PC-9 (cell line): Measurements from ENCODE around the gene SPTBN5.

Experiments used
- CTCF ChIP-seq: fragments of 200-600 bp; sonication (generic); conservative IDR thresholded peaks from 2 replicates; pipeline ENCODE4 v1.6.1; 2017; ENCODE audit warnings: mixed run types, antibody characterized with exemption, mild to moderate bottlenecking, moderate library complexity
- EZH2 ChIP-seq: fragments of 200-600 bp; sonication (generic); IDR thresholded peaks from 2 replicates; pipeline ENCODE4 v1.8.0; 2017; ENCODE audit warnings: antibody characterized with exemption, low read depth

DNA sequence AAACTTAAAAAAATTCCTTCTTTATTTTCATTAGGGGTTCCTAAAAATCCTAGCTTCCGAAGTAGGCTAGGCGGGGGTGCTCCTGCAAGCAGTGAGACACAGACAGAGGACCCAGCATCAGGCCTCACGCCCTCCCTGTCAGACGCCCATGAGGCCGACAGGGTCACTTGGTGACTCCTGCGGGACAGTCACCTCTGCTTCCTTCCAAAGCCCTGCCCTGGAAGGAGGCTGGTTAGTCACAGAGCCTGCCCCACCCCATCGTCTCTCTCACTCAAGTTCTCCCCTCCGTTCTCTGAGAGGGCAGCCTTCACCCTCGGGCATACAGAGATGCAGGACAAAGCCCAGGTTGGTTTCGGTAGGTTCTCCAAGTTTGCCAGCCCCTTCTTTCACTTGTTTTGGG, 39.9 kb upstream of the SPTBN5 start:
- TF ChIP-seq CTCF: no peak
- TF ChIP-seq EZH2: no peak
